ENCODE data around the gene CACNA1E. TPM values are rescaled to one million over a fixed set of nuclear protein-coding genes. Genes with fewer than 3 reads are reported as not detected.

Gene CACNA1E
- polyA plus RNA-seq, 2 donors, result 0.01 TPM; not detected in 1

DNA sequence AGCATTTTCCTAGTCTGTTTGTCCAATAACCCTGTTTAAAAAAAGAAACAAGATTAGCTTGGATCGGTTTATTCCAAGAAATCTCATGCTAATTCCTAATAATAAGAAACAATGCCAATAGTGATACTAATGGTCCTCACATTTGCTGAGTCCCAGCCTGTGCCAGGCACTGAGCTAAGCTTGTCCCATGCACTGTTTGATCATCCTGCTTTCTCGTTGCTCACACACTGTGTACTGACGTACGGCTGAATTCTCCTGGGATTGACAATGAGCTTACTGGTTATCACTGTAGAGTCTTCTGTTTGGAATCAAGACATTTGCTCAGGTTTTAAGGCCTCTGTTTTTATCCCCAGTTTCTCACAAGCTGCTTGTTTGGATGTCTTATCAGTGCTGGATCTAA is 71.1 kb downstream of the CACNA1E start:
- Histone ChIP-seq H3K27ac (ENCODE audit: low read depth in 2 of 2, low read length in 1 of 2) (no peak overlapping the region), H3K9me3 (ENCODE audit: control insufficient read depth in 2 of 2, insufficient read depth in 1 of 2, low read depth in 1 of 2, low read length in 1 of 2) (no peaks in the 10 kb centered on the region), H3K27me3 (ENCODE audit: control insufficient read depth in 1 of 2, insufficient read depth in 2 of 2, low read length in 2 of 2) (no peaks in the 10 kb centered on the region), H3K4me1 (ENCODE audit: control insufficient read depth in 2 of 2, insufficient read depth in 2 of 2, low read length in 1 of 2) (peaks cover 0 to 2% of the 10 kb centered on the region in 2 donors), H3K36me3 (ENCODE audit: control insufficient read depth in 2 of 2, insufficient read depth in 2 of 2, low read length in 1 of 2) (no peaks in the 10 kb centered on the region), H3K4me3 (ENCODE audit: low read depth in 1 of 2, low read length in 2 of 2) (no peak overlapping the region)
- WGBS, 2 donors, result 46 to 49% methylated on average over 4 of the region's 4 CpGs

DNA sequence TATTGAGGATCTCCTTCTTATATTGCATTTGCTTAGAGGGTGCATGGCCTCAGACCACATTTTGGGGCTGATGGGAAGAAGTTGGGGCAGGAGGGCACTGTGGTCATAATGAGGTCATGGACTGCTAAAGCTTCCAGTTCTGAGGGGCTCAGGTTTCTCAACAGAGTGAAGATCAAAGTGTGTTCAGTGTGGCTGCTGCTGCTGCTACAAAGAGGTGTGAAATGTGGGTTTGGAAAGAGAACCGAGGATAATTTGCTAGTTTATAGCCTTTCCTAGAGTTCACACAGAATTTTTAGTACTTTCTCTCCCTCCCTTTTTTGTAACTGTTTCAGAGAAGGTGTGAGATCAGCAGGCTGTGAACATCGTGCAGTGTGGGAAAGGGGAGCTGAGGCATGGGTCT is 73.3 kb downstream of the CACNA1E start:
- Histone ChIP-seq H3K27ac (ENCODE audit: low read depth in 2 of 2, low read length in 1 of 2) (no peak overlapping the region), H3K4me3 (ENCODE audit: low read depth in 1 of 2, low read length in 2 of 2) (no peak overlapping the region), H3K27me3 (ENCODE audit: control insufficient read depth in 1 of 2, insufficient read depth in 2 of 2, low read length in 2 of 2) (no peaks in the 10 kb centered on the region), H3K36me3 (ENCODE audit: control insufficient read depth in 2 of 2, insufficient read depth in 2 of 2, low read length in 1 of 2) (no peaks in the 10 kb centered on the region), H3K9me3 (ENCODE audit: control insufficient read depth in 2 of 2, insufficient read depth in 1 of 2, low read depth in 1 of 2, low read length in 1 of 2) (no peaks in the 10 kb centered on the region), H3K4me1 (ENCODE audit: control insufficient read depth in 2 of 2, insufficient read depth in 2 of 2, low read length in 1 of 2) (no peaks in the 10 kb centered on the region)
- WGBS, 2 donors, result 37 to 46% methylated on average over 2 of the region's 2 CpGs

DNA sequence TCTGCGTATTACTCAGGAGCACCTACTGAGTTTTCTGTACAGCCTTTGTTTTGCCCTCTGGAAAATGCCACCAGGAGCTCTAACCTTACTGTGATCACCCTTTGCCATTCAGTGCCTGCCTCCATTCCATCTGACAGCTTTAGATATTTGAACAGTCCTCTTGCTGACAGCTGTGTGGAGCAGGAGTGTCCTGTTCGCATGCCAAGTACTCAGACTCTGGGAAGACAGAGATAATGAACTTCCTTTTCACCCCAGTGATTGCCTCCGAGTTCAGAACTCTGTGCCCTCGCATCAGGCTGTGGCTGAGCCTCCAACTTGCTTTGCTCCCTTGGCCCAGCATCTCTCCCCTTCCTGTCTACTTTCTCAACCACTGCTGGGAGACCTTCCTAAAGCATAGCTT is 74.0 kb downstream of the CACNA1E start:
- H3K27me3 ChIP-seq (ENCODE audit: control insufficient read depth in 1 of 2, insufficient read depth in 2 of 2, low read length in 2 of 2), result no peaks in the 10 kb centered on the region
- WGBS, 2 donors, result 62 to 63% methylated on average over 4 of the region's 4 CpGs
- H3K36me3 ChIP-seq (ENCODE audit: control insufficient read depth in 2 of 2, insufficient read depth in 2 of 2, low read length in 1 of 2), result no peaks in the 10 kb centered on the region
- H3K4me3 ChIP-seq (ENCODE audit: low read depth in 1 of 2, low read length in 2 of 2), result no peak overlapping the region
- no peaks in the 10 kb centered on the region for H3K9me3 ChIP-seq (ENCODE audit: control insufficient read depth in 2 of 2, insufficient read depth in 1 of 2, low read depth in 1 of 2, low read length in 1 of 2)
- no peaks in the 10 kb centered on the region for H3K4me1 ChIP-seq (ENCODE audit: control insufficient read depth in 2 of 2, insufficient read depth in 2 of 2, low read length in 1 of 2)
- H3K27ac ChIP-seq (ENCODE audit: low read depth in 2 of 2, low read length in 1 of 2), result no peak overlapping the region

DNA sequence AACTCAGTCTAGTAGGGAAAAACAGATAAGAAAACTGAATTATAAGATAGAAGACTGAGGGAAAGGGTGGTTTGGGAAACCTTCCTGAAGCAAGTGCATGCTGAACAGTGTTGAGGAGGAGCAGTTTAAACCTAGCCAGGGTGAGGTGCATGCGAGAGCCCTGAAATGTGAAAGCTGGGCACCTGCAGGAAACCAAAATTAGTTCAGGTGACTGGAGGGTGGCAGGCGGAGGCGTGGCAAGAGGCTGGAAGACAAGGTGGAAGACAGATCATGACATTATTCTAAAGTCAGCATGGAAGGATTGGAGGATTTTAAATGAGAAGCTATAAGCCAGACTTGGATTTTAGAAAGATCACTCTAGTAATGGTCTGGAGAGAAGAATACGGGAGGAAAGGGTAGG is 75.1 kb downstream of the CACNA1E start:
- Histone ChIP-seq H3K36me3 (ENCODE audit: control insufficient read depth in 2 of 2, insufficient read depth in 2 of 2, low read length in 1 of 2) (no peaks in the 10 kb centered on the region), H3K27me3 (ENCODE audit: control insufficient read depth in 1 of 2, insufficient read depth in 2 of 2, low read length in 2 of 2) (no peaks in the 10 kb centered on the region), H3K4me1 (ENCODE audit: control insufficient read depth in 2 of 2, insufficient read depth in 2 of 2, low read length in 1 of 2) (no peaks in the 10 kb centered on the region), H3K27ac (ENCODE audit: low read depth in 2 of 2, low read length in 1 of 2) (no peak overlapping the region), H3K9me3 (ENCODE audit: control insufficient read depth in 2 of 2, insufficient read depth in 1 of 2, low read depth in 1 of 2, low read length in 1 of 2) (no peaks in the 10 kb centered on the region), H3K4me3 (ENCODE audit: low read depth in 1 of 2, low read length in 2 of 2) (no peak overlapping the region)
- 91% methylated on average over 4 of the region's 4 CpGs for WGBS, 2 donors

DNA sequence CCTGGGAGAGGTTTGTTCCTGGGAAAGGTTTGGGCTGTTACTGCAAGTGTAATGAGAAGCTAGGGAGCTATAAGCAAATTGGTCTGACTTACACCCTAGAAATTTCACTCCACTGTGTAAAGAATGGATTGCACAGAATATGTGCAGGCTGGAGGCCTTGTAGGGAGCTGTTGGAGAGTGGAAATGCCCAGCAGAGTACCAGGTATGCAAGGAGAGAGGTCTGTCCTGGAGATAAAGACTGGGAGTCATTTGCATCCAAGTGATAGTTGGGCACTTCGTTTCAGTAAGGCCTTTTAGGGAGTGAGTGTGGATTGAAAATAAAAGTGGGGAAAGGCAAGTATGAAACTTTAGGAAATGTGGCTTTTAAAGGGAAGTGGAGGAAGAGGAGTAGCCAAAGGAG is 75.8 kb downstream of the CACNA1E start:
- H3K36me3 ChIP-seq (ENCODE audit: control insufficient read depth in 2 of 2, insufficient read depth in 2 of 2, low read length in 1 of 2), result no peaks in the 10 kb centered on the region
- H3K4me3 ChIP-seq (ENCODE audit: low read depth in 1 of 2, low read length in 2 of 2), result no peak overlapping the region
- H3K27me3 ChIP-seq (ENCODE audit: control insufficient read depth in 1 of 2, insufficient read depth in 2 of 2, low read length in 2 of 2), result no peaks in the 10 kb centered on the region
- no peak overlapping the region for H3K27ac ChIP-seq (ENCODE audit: low read depth in 2 of 2, low read length in 1 of 2)
- no peaks in the 10 kb centered on the region for H3K4me1 ChIP-seq (ENCODE audit: control insufficient read depth in 2 of 2, insufficient read depth in 2 of 2, low read length in 1 of 2)
- WGBS, 2 donors, result 0 to 19% methylated on average over 1 of the region's 1 CpG
- H3K9me3 ChIP-seq (ENCODE audit: control insufficient read depth in 2 of 2, insufficient read depth in 1 of 2, low read depth in 1 of 2, low read length in 1 of 2), result no peaks in the 10 kb centered on the region

DNA sequence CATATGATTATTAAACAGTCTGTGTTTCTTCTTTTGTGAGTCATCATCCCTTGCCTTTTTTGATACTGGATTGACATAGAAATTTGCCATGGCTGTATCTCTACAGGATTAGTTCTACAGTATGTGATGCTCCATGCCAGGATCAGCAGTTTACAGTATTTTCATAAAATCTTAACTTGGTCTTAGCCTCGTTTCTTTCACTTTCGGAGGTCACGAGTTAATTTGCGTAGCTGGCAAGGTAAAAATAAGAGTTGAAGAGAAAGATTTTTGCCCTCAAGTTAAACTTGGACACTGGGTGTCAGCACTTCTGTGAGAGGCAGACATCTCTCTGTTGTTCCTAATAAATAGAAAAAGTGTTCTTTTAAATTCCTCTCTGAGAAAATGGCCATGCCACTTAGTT is 79.1 kb downstream of the CACNA1E start:
- Histone ChIP-seq H3K4me1 (ENCODE audit: control insufficient read depth in 2 of 2, insufficient read depth in 2 of 2, low read length in 1 of 2) (no peaks in the 10 kb centered on the region), H3K36me3 (ENCODE audit: control insufficient read depth in 2 of 2, insufficient read depth in 2 of 2, low read length in 1 of 2) (no peaks in the 10 kb centered on the region), H3K27me3 (ENCODE audit: control insufficient read depth in 1 of 2, insufficient read depth in 2 of 2, low read length in 2 of 2) (peaks cover 0 to 1% of the 10 kb centered on the region in 2 donors), H3K4me3 (ENCODE audit: low read depth in 1 of 2, low read length in 2 of 2) (no peak overlapping the region), H3K27ac (ENCODE audit: low read depth in 2 of 2, low read length in 1 of 2) (no peak overlapping the region), H3K9me3 (ENCODE audit: control insufficient read depth in 2 of 2, insufficient read depth in 1 of 2, low read depth in 1 of 2, low read length in 1 of 2) (no peaks in the 10 kb centered on the region)
- WGBS, 2 donors, result 81% methylated on average over 4 of the region's 4 CpGs

DNA sequence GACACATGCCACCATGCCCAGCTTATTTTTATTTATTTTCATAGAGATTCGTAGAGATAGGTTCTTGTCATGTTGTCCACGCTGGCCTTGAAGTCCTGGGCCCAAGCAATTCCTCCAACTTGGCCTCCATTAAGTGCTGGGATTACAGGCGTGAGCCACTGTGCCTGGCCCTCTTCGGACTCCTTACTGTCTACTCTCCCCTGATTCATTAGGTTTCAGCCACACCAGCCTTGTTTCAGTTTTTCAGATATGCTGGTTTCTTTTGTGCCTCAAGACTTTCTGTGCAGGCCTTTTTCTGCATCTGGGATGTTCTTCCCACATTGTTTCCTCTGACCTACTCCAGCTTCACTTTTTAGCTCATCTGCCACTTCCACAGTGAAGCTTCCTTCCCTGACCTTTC is 85.4 kb downstream of the CACNA1E start:
- H3K9me3 ChIP-seq (ENCODE audit: control insufficient read depth in 2 of 2, insufficient read depth in 1 of 2, low read depth in 1 of 2, low read length in 1 of 2), result no peaks in the 10 kb centered on the region
- no peaks in the 10 kb centered on the region for H3K36me3 ChIP-seq (ENCODE audit: control insufficient read depth in 2 of 2, insufficient read depth in 2 of 2, low read length in 1 of 2)
- H3K27me3 ChIP-seq (ENCODE audit: control insufficient read depth in 1 of 2, insufficient read depth in 2 of 2, low read length in 2 of 2), result peaks cover 0 to 3% of the 10 kb centered on the region in 2 donors
- WGBS, 2 donors, result 78 to 84% methylated on average over 4 of the region's 4 CpGs
- no peak overlapping the region for H3K27ac ChIP-seq (ENCODE audit: low read depth in 2 of 2, low read length in 1 of 2)
- H3K4me1 ChIP-seq (ENCODE audit: control insufficient read depth in 2 of 2, insufficient read depth in 2 of 2, low read length in 1 of 2), result no peaks in the 10 kb centered on the region
- H3K4me3 ChIP-seq (ENCODE audit: low read depth in 1 of 2, low read length in 2 of 2), result no peak overlapping the region

DNA sequence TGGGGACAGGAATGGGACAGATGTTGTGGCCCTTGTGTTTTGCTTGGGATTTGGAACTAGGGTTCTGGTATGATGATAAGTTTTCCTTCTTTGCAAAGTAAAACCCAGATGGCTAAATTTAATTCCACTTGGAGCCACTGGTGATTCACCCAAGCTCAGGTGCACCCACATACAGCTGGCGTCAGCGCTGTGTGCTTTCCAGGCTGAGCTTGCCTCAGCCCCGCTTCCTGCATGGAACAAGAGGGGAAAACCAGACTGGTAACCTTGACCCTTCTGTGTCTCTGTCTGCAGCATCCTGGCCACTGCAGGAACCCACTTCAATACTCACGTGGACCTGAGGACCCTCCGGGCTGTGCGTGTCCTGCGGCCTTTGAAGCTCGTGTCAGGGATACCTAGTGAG is 94.2 kb downstream of the CACNA1E start:
- WGBS, 2 donors, result 88 to 93% methylated on average over 8 of the region's 8 CpGs
- Histone ChIP-seq H3K4me3 (ENCODE audit: low read depth in 1 of 2, low read length in 2 of 2) (no peak overlapping the region), H3K27me3 (ENCODE audit: control insufficient read depth in 1 of 2, insufficient read depth in 2 of 2, low read length in 2 of 2) (no peaks in the 10 kb centered on the region), H3K4me1 (ENCODE audit: control insufficient read depth in 2 of 2, insufficient read depth in 2 of 2, low read length in 1 of 2) (no peaks in the 10 kb centered on the region), H3K27ac (ENCODE audit: low read depth in 2 of 2, low read length in 1 of 2) (no peak overlapping the region), H3K36me3 (ENCODE audit: control insufficient read depth in 2 of 2, insufficient read depth in 2 of 2, low read length in 1 of 2) (no peaks in the 10 kb centered on the region), H3K9me3 (ENCODE audit: control insufficient read depth in 2 of 2, insufficient read depth in 1 of 2, low read depth in 1 of 2, low read length in 1 of 2) (no peaks in the 10 kb centered on the region)

DNA sequence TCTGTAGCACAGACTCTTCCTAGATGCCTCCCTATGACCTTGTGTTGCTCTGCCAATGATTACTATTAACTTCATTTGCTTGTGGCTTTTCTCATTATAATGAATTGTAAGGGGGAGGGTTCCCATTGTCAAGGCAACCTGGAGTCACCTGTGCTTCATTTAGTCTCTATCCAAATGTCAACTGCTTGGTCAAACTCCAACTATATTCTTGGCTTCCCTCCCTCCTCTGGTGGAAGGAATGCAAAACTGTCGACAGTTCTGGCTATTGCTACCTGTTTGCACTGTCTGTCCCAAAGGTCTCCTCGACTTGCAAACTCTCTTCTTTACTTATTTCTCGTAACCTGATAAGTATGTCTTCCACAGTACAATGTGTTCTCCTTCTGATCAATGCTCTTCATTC is 100.3 kb downstream of the CACNA1E start:
- no peaks in the 10 kb centered on the region for H3K27me3 ChIP-seq (ENCODE audit: control insufficient read depth in 1 of 2, insufficient read depth in 2 of 2, low read length in 2 of 2)
- no peaks in the 10 kb centered on the region for H3K9me3 ChIP-seq (ENCODE audit: control insufficient read depth in 2 of 2, insufficient read depth in 1 of 2, low read depth in 1 of 2, low read length in 1 of 2)
- no peak overlapping the region for H3K4me3 ChIP-seq (ENCODE audit: low read depth in 1 of 2, low read length in 2 of 2)
- H3K27ac ChIP-seq (ENCODE audit: low read depth in 2 of 2, low read length in 1 of 2), result no peak overlapping the region
- H3K36me3 ChIP-seq (ENCODE audit: control insufficient read depth in 2 of 2, insufficient read depth in 2 of 2, low read length in 1 of 2), result no peaks in the 10 kb centered on the region
- H3K4me1 ChIP-seq (ENCODE audit: control insufficient read depth in 2 of 2, insufficient read depth in 2 of 2, low read length in 1 of 2), result no peaks in the 10 kb centered on the region
- 32 to 39% methylated on average over 3 of the region's 3 CpGs for WGBS, 2 donors

DNA sequence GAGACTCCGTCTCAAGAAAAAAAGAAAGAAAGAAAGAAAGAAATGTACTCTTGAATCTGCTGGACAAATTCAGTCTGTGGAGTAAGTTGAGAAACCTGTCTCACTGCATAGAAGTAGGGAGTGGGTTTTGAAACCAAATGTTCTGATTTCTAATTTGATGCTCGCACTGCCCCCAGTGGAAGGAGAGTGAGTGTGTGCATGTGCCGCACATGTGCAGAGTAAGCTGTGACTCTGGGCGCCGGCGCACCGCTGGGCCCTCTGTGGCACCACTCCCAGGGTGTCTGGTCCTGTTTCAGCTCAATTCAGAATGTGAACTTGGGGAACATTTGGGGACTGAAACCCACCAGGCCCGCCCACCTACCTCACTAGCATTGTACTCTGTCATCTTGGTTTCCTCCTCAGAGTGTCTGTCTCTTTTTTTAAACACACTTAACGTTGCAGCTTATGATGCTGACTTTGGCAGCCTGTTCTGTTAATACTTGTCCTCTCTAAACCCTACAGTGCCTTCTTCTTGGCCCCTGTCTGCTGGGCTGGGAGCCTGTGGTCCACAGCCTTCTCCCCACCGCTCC is 104.6 kb downstream of the CACNA1E start:
- Histone ChIP-seq H3K27me3 (ENCODE audit: control insufficient read depth in 1 of 2, insufficient read depth in 2 of 2, low read length in 2 of 2) (no peaks in the 10 kb centered on the region), H3K9me3 (ENCODE audit: control insufficient read depth in 2 of 2, insufficient read depth in 1 of 2, low read depth in 1 of 2, low read length in 1 of 2) (no peaks in the 10 kb centered on the region), H3K4me3 (ENCODE audit: low read depth in 1 of 2, low read length in 2 of 2) (no peak overlapping the region), H3K4me1 (ENCODE audit: control insufficient read depth in 2 of 2, insufficient read depth in 2 of 2, low read length in 1 of 2) (no peaks in the 10 kb centered on the region), H3K36me3 (ENCODE audit: control insufficient read depth in 2 of 2, insufficient read depth in 2 of 2, low read length in 1 of 2) (no peaks in the 10 kb centered on the region), H3K27ac (ENCODE audit: low read depth in 2 of 2, low read length in 1 of 2) (no peak overlapping the region)
- WGBS, 2 donors, result 80 to 86% methylated on average over 10 of the region's 10 CpGs

All from esophagus (tissue), 2 donors.